Measurements from ENCODE around the gene PHKB.

Gene PHKB

GRCh38 chr16:47700857-47701587 lies 239.9 kb downstream of the PHKB start:
- H3K27me3 ChIP-seq (replicated peaks; ENCODE audit: insufficient read depth, low read length): no peaks in the 10 kb centered on the region
- H3K4me1 ChIP-seq (ENCODE audit: low read length): no peaks in the 10 kb centered on the region
- H3K9me3 ChIP-seq (replicated peaks; ENCODE audit: insufficient read depth, low read length): no peaks in the 10 kb centered on the region
- no peaks in the 10 kb centered on the region for H3K36me3 ChIP-seq (replicated peaks; ENCODE audit: insufficient read depth, low read length)
- no peaks in the 10 kb centered on the region for H3F3A ChIP-seq (ENCODE audit: insufficient read depth, low read length)
- H4K20me1 ChIP-seq (ENCODE audit: insufficient read depth, low read length): no peaks in the 10 kb centered on the region
- H3K9ac ChIP-seq (ENCODE audit: low read length): no peak overlapping the region
- no peak overlapping the region for H3K27ac ChIP-seq (ENCODE audit: low read length)
- no peak for DNase-seq
- H3K9me2 ChIP-seq (replicated peaks; ENCODE audit: insufficient read depth, low read length): no peaks in the 10 kb centered on the region
- TF ChIP-seq EZH2 (optimal IDR thresholded peaks at IDR 0.05; ENCODE audit: low read depth, low read length): no peak
- TF ChIP-seq EZH2phosphoT487 (IDR thresholded peaks at IDR 0.05; ENCODE audit: low read length): no peak
- TF ChIP-seq CTCF (IDR thresholded peaks at IDR 0.05; ENCODE audit: low read length): no peak
- H3K4me3 ChIP-seq (ENCODE audit: low read length): no peak overlapping the region
- H2AFZ ChIP-seq (ENCODE audit: low read length): no peak overlapping the region
- no peaks in the 10 kb centered on the region for H3K79me2 ChIP-seq (ENCODE audit: low read length)
- H3K4me2 ChIP-seq (ENCODE audit: low read depth, low read length): no peak overlapping the region

GRCh38 chr16:47705266-47705665 lies 244.1 kb downstream of the PHKB start:
- H3K4me3 ChIP-seq (ENCODE audit: low read length): no peak overlapping the region
- no peaks in the 10 kb centered on the region for H3K9me3 ChIP-seq (replicated peaks; ENCODE audit: insufficient read depth, low read length)
- no peaks in the 10 kb centered on the region for H3K27me3 ChIP-seq (replicated peaks; ENCODE audit: insufficient read depth, low read length)
- DNase-seq: no peak
- H3K4me1 ChIP-seq (ENCODE audit: low read length): no peaks in the 10 kb centered on the region
- H4K20me1 ChIP-seq (ENCODE audit: insufficient read depth, low read length): no peaks in the 10 kb centered on the region
- H3K4me2 ChIP-seq (ENCODE audit: low read depth, low read length): no peak overlapping the region
- H3K27ac ChIP-seq (ENCODE audit: low read length): no peak overlapping the region
- H3K9ac ChIP-seq (ENCODE audit: low read length): no peak overlapping the region
- H3F3A ChIP-seq (ENCODE audit: insufficient read depth, low read length): no peaks in the 10 kb centered on the region
- no peaks in the 10 kb centered on the region for H3K36me3 ChIP-seq (replicated peaks; ENCODE audit: insufficient read depth, low read length)
- H3K79me2 ChIP-seq (ENCODE audit: low read length): no peaks in the 10 kb centered on the region
- TF ChIP-seq CTCF (IDR thresholded peaks at IDR 0.05; ENCODE audit: low read length) (no peak), EZH2 (optimal IDR thresholded peaks at IDR 0.05; ENCODE audit: low read depth, low read length) (no peak), EZH2phosphoT487 (IDR thresholded peaks at IDR 0.05; ENCODE audit: low read length) (no peak)
- H2AFZ ChIP-seq (ENCODE audit: low read length): no peak overlapping the region
- no peaks in the 10 kb centered on the region for H3K9me2 ChIP-seq (replicated peaks; ENCODE audit: insufficient read depth, low read length)

GRCh38 chr16:47711809-47712208 lies 250.7 kb downstream of the PHKB start:
- Histone ChIP-seq H3K27ac (ENCODE audit: low read length) (no peak overlapping the region), H3K9ac (ENCODE audit: low read length) (no peak overlapping the region), H3K36me3 (replicated peaks; ENCODE audit: insufficient read depth, low read length) (no peaks in the 10 kb centered on the region), H3K4me1 (ENCODE audit: low read length) (no peaks in the 10 kb centered on the region), H2AFZ (ENCODE audit: low read length) (no peak overlapping the region), H3K9me2 (replicated peaks; ENCODE audit: insufficient read depth, low read length) (no peaks in the 10 kb centered on the region), H3K4me3 (ENCODE audit: low read length) (no peak overlapping the region), H3K79me2 (ENCODE audit: low read length) (no peaks in the 10 kb centered on the region), H3F3A (ENCODE audit: insufficient read depth, low read length) (no peaks in the 10 kb centered on the region), H3K9me3 (replicated peaks; ENCODE audit: insufficient read depth, low read length) (no peaks in the 10 kb centered on the region), H3K4me2 (ENCODE audit: low read depth, low read length) (no peak overlapping the region), H4K20me1 (ENCODE audit: insufficient read depth, low read length) (no peaks in the 10 kb centered on the region), H3K27me3 (replicated peaks; ENCODE audit: insufficient read depth, low read length) (no peaks in the 10 kb centered on the region)
- TF ChIP-seq EZH2phosphoT487 (IDR thresholded peaks at IDR 0.05; ENCODE audit: low read length) (no peak), CTCF (IDR thresholded peaks at IDR 0.05; ENCODE audit: low read length) (no peak), EZH2 (optimal IDR thresholded peaks at IDR 0.05; ENCODE audit: low read depth, low read length) (no peak)
- DNase-seq: no peak

Data from MM.1S (cell line).